GM19193 (cell line): ENCODE measurements around the gene CCDC33.

Source experiments
- POLR2A ChIP-seq: IDR thresholded peaks from 4 replicates; pipeline ENCODE4 v1.6.1; 2011; ENCODE audit not compliant: insufficient read depth, insufficient read length; ENCODE audit errors: extremely low read depth

CCDC33 gene

DNA sequence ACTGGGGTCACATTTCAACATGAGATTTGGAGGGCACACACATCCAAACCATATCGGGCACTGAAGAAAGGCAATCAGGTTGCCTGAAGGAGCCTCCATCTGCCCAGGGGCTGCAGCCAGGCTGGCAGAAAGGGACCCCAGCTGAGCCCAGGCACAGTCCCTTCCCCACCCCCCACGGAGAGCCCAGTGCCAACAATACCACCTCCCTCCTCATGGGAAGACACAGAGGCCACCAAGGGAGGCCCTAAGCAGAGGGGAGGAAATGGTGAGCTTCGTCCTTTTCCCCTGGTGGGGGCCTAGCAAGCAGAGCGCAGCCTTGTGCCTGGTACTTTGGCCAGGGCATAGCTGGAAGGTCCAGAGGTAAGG is 30.6 kb upstream of the CCDC33 start:
- no peak for TF ChIP-seq POLR2A

DNA sequence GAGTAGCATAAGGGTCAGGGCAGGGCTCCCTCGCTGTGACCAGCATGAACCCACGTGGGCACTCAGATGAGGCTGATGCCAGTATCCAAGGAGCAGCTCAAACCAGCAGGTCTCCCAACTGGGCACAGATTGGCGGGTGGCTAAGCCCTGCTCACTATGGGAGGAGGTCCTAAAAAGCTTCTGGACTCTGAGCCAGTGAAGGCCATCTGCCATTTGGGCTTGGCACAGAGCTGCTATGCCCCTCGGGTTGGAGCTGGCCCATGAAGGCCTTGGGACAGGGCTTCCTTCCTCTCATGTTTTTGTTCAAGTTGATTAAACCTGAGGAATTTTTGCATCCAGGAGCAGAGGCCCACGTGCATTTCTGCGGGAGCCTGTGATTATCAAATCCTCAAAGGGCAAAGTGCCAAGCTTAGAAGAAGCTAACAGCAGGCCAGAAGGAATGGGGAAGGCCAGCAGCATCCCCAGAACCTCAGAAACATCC is 29.3 kb upstream of the CCDC33 start:
- no peak for TF ChIP-seq POLR2A

DNA sequence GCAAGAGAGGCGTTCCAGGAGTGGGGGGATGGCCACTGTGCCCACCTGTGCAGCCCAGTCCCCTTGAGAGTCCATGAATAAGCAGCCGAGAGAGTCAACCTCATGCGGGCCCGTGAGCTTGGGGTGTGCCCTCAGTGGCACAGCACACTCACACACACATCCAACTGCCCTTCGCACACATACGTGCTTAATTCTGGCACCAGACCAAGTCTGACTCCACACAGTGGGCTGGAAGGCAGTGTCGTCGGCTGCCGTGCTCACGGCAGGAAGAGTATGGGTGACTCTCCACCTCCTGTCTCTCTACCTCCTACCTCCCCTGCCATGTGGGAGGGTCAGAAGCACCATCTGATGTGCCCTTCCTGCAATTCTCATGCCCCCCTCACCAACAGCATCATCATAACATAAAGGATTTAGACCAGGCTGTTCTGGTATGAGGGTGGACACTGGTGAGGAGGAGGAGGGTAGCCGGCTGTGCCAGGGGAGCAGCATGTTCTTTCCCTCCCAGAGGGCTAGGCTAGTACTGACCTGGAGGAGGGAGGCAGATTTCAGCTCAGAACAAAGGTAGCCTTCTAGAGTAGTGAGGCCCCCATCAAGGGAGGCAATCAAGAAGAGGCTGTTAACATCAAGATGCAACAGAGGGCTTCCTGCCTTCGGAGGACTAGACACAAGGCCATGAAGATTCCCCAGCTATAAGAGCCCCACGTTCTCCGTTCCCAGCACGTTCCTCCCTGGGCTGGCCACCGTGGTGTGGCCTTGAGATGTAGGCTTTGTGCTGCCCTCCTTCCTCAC is 28.3 kb upstream of the CCDC33 start:
- TF ChIP-seq POLR2A, result no peak

DNA sequence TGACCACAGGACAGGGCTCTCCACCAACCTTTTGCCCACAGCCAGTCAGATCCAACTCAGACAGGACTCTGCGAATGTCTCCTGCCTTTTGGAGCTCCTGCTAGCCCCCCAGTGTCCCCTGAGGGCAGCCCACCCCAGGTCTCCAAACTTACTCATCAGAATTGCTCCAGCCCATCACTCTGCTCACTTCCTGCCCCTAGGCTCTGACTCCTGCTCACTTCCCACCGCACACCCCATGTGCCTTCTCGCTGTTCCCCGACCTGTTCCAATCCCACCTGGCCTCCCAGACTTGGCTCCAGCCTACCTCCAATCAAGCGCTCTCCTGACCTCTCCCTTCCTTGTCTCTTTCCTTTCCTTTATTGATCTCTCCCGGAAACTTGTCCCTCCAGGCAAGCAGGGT is 27.6 kb upstream of the CCDC33 start:
- TF ChIP-seq POLR2A, result no peak

DNA sequence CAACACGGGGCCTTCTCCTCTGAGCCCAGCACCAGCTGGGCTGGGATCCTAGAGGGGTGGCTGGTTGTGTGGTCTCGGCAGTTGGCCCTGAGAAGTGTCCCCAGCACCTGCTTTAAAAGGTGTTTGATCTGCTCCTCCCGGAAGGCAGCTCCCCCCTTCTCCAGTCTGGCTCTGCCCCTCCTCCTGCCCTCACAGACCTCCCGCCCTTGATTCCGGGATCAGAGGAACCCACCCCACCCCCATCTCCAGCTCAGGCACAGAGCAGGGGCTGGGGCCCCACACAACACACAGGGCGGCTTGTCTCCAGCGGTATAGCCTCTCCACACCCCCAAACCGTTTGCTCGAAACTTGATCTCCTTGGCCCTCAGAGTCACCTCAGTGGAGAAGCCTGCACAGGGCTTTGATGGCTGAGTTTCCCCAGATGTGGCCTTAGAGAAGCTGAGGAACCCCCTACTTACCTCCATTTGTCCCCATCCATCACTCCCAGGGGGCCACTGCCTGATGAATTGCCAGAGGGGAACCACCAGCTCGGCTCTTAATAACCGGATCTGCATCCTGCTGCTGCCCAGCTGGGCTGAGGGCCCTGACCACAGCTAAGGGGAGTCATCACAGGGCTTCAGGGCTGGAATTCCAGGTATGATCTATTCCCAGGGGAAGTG is 27.1 kb upstream of the CCDC33 start:
- TF ChIP-seq POLR2A, result no peak

DNA sequence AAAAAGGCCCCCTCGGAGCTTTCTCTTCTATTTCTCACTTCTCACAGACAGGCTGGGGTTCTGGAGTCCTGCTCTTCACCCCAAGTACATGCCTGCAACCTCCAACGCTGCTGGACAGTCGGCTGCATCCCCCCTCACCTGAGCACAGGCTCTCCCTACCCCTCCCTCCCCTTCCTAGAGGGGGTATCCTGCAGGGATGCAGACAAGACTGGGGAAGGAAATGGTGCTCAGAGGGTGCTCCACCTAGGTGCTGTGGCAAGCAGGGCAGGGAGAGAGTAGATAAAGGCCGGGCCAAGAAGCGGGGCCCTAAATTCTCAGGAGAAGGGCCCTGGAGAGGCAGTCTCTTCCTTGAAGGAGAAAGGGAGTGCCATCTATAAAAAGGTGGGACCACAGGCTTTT is 26.6 kb upstream of the CCDC33 start:
- no peak for TF ChIP-seq POLR2A

DNA sequence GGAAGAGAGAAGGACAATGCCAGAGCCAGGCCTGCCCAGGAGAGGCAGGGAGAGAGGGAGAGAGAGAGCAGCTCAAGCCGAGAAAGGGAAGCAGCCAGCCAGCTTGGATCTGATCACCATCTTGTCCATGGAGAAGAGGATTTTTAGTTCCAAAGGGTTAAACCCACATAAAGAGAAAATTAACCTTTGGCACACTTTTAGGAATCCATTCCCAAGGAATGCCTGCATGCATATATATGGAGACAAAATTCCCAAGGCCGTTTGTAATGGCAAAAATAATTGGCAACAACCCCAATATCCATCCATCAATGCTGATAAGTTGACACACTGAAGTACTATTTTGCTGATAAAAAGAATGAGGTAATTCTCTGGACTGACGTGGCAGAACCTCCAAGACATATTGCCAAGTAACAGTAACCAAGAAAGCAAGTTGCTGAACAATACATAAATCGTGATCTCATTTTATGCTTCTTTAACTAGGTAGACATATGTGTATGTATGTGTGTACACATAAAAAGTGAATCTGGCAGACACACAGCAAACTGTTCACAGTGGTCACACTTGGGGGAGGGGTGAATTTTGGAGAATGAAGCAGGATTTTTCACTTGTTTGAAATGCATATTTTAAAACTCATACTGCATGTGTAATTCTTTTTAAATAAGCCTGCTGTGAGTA is 26.0 kb upstream of the CCDC33 start:
- TF ChIP-seq POLR2A, result no peak

DNA sequence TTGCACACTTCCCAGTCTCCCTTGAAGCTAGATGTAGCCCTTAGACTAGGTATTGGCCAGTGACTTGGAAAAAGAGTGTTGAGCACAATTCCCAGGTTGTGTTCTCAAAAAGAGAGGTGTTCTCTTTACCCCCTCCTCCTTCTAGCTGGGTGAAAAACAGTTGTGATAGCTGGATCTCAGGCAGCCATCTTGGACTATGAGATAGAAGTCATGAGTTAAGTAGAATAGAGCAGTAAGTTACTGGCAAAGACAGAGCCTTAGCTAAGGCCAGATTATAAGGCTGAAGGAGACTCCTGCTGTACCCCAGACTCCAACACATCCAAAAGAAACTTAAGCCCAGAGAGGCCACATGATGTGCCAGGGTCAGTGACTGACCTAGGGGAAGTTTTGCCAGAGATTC is 25.4 kb upstream of the CCDC33 start:
- TF ChIP-seq POLR2A, result no peak

DNA sequence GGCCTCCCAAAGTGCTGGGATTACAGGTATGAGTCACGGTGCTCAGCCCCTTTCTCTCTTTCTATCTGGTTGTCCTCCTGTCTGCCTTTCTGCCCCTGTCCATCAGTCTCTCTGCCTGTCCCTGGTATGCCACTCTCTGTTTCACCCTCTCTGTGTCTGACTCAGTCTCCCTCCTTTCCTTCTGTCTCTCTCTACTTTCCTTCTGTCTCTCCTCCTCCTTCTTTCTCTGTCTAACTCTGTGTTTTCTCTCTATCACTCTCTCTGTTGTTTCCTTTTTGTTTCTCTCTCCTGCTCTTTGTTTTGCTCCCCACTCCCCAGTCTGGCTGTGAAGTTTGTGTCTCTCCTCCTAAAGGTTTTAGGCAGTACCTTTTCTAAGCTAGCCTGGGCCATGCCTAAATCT is 24.5 kb upstream of the CCDC33 start:
- no peak for TF ChIP-seq POLR2A

DNA sequence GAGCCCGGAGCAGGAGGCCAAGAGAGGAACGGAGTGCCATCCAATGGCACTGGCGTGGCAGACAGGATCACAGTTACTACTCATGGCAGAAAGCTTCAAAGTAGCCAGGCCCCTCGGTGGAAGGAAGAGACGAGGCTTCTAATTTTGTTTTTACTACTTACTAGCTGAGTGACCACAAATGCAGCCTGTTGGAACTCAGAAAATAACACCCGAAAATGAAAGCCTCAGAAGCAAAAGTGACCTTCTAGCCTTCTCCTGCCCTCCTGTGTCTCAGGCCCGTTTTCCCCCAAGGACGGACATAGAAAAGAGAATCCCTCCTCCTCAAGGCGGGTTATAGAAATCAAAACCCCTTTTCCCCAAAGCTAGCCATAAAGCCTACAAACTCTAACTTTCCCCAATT is 23.6 kb upstream of the CCDC33 start:
- no peak for TF ChIP-seq POLR2A

DNA sequence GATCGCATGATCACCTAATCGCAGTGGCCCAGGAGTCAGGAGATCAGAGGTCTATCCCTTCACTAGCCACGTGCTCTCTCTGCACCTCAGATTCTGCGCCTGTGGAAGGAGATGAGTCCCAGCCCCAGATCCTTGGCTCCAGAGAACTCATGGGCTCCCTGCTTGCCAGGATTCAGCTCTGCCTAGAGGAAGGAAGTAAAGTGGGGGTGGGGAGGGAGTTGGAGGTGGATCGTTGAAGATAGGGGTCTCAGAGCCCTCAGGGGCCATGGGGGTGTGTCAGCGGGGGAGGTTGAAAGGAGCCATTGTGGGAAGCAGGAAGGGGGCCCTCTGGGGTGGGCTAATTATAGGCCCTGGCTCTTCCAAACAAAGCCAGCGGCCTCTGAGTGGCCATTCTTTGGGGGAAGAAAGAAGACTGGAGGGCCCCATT is 22.3 kb upstream of the CCDC33 start:
- no peak for TF ChIP-seq POLR2A

DNA sequence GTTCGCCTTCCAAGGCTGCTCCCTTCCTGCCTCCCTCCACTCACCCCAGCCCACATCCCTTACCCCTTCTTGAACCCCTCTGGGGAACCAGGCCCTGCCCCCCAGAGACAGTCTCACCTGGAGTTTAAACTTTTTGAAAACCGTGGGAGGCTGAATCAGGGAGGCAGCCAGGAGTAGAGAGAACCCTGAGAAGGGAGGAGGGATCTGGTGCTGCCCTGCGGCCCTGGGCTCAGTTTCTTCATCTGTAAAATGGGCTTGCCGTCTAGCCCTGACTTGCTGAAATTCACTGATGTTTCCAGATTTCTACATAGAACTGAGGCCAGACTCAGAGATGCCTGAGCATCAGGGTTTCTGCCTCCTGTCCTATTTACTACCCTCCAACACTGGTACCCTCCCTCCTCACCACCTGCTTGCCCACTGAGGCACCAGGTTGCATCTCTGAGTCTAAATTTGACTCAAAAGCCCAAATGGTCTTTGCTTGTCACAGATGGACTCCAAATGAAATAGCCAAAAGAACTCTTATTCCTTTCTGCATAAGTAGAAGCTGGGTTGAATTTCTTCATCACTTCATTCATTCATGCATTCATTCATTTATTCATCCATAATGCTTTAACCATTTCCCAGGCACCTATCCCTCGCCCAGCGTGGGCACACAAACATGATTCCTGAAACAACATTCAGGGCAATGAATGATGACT is 21.7 kb upstream of the CCDC33 start:
- TF ChIP-seq POLR2A, result no peak

DNA sequence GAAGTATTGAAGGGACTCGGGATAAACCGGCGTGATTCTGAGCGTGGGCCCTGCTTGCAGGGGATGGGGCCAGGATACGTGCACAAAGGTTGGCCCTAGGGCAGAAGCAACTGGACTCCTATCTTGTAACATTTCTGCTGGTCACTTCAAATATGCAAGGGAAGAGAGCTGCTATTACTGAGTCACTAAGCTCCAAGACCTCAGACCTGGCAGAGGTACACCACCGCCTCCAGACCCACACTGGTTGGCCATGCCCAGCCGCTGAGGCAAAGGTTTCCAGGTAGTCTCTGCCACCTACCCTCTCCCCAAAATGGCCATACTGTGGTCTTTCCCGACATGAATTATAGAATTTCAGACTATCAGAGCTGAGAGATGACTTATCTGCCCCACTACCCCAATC is 20.2 kb upstream of the CCDC33 start:
- TF ChIP-seq POLR2A, result no peak

DNA sequence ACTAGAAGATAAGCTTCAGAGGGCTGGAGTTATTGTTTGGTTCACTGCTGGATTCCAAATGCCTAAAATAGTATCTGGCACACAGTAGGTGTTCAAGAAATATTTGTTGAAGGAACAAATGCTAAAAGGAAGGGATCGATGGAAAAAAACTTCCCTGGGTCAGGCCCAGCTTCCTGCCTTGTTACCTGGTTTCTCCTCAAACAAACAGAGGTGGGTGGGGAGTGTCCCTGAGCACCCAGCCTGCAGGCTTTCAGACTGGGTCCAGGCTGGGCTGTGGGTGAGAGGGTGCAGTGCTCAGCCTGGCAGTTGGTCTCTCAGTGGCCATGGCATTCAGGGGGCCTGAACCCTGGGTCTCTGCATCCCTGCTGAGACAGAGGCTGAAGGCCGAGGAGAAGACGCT is 19.2 kb upstream of the CCDC33 start:
- no peak for TF ChIP-seq POLR2A
